Measurements from ENCODE around the gene CXCL11.
"Not testable (repeated sequence)": the region's sequence is repeated elsewhere in the genome, so short reads cannot be mapped to it uniquely, and the experiment has no call there.

CXCL11 gene

DNA sequence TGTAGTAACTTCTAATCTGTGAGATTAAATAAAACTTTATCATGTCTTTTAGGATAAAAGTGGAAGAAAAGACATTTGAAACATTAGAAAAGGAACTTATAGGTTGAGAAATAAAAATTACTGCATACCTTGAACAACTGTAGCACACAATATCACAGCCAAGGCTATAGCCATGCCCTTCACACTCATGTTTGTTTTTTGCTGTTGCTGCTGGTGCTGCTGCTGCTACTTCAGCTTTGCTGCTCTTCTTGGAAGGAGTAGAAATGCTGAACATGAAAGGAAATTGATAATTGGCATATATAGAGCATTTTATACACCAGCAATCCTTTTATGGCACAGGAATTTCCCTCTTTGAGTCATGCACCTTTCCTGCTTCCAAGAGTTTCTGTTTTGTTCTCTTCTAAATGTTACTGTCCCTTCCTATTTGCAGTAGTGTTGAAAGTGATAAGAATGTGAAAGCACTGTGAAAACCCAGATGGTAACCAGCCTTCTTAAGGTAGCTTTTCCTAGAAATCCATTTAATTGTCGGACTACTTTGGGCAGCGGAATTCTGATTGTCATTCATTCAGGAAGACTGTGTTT is at the start of gene CXCL11:
CXCL11 (minus strand) TSS at position 272 of the 582 bp plus-strand sequence; CDS start at position 189, 83 bp downstream.
- no peak for DNase-seq (ENCODE audit: low spot score)

DNA sequence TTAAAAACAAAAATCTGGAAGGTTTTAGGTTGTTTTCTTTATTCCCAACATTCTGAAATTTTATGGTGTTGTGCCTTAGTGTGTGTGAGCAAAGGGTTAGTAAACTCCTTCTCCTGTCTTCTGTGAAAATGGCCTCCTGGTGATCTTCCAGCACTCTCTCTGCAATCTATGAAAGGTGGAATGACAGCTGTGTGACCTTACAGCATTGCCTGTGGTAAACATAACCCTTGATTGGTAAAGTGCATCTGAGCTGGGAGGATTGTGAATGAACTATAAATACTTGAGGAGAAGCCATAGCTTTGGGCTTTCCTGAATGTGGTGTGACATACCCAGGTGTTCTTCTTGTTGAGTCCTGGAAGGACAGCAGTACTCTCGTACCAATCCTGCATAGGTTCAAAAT is 48.7 kb upstream of the CXCL11 start:
- no peak for DNase-seq (ENCODE audit: low spot score)

DNA sequence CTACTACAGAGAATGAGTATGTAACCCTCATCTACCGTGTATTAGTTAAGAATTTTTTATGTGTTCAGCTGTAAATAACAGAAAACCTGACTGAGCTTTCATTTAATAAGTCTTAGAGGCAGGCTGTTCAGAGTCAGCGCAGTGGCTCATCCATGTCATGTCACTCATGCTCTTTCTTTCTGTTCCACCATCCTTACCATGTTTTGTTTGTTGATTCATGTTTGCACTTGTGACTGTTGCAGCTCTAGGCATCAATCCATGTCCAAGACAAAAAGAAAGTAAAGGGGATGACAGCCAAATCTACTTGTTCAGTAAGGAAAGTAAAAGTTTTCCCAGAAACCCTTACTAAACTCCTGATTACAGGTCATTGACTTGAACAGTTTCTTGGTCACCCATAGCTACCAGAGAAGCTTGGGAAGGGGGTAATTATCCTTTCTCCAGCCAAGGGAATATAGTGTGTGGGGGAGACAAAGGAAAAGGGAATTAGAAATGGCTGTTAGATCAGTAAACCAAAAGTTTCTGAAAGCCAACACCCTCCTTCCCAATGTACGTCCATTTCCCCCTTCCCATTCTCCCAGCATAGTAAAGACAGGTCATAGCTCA is 47.6 kb upstream of the CXCL11 start:
- DNase-seq (ENCODE audit: low spot score), result no peak

DNA sequence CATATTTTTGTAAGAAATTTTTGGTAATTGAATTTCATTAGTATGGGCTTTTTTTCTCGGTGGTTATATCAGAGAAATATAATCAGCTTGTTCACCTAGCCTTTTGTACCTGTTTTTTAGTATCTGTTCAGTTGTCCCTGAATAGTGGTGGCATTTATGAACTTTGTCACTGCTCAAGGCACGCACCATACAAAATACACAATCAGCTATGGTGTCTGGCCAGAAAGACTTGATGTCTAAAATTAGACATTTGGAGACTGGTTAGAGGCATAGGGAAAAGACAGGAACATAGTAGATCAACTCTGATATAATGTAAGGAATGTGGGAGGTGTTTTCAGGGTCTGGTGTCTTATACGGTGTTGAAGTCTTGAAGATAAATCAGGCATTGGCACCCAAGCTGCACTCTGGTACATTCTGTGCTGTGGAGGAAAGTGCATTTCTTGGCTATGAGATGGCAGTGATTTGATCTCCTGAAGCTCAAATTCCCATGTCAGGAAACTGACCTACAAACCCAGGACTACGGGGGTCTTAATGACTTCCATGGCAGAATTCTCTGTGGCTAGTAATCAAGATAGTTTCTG is 42.3 kb upstream of the CXCL11 start:
- no peak for DNase-seq (ENCODE audit: low spot score)

GRCh38 chr4:76074993-76075600 is 39.2 kb upstream of the CXCL11 start:
- no peak for DNase-seq (ENCODE audit: low spot score)

GRCh38 chr4:76074468-76074867 is 38.6 kb upstream of the CXCL11 start, which contains the start of gene ART3:
ART3 (plus strand) TSS chr4:76074709; CDS start chr4:76075890, 1,181 bp downstream.
- DNase-seq (ENCODE audit: low spot score), result no peak

GRCh38 chr4:76072760-76073159 is 36.9 kb upstream of the CXCL11 start:
- no peak for DNase-seq (ENCODE audit: low spot score)

- peak; percentile 75 for DNase-seq (ENCODE audit: low spot score)
Observed at GRCh38 chr4:76067652-76068286, 31.9 kb upstream of the CXCL11 start.

GRCh38 chr4:76066546-76066945 is 30.7 kb upstream of the CXCL11 start:
- no peak for DNase-seq (ENCODE audit: low spot score)

DNA sequence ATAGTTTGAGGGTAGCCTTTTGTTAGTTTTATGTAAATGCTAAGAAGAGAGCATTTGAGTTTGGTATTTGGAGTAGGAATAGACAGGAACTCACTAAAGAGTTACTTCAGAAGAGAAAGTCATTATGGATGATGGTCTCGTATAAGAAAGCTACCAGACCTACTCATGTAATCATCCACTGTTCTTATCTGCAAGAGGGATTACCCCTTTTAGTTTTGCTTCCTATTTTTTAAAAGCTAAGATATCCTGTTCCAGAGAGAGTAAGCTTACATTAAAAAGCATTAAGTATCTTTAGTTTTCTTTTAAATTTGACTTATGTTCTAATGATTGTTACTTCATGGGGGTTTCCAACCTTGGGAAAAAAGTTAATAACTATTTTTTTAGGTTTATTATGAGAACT is 26.1 kb upstream of the CXCL11 start:
- no peak for DNase-seq (ENCODE audit: low spot score)

- no peak for DNase-seq (ENCODE audit: low spot score)
Observed at GRCh38 chr4:76061421-76061820, 25.6 kb upstream of the CXCL11 start.

DNA sequence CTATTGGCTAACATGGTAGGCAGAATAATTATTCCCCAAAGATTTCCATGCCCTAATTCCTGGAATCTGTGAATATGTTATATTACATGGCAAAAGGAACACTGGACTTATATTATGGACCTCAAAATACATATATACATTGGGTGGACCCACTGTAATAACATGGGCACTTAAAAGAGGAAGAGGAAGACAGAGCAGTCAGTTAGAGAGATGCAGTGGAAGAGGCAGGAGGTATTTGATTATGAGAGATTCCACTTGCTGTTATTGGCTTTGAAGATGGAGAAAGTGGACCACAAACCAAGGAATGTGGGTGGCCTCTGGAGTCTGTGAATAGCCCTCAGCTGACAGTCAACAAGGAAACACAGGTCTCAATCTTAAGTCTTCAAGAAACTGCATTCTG is 24.6 kb upstream of the CXCL11 start:
- no peak for DNase-seq (ENCODE audit: low spot score)

- no peak for DNase-seq (ENCODE audit: low spot score)
Observed at GRCh38 chr4:76059750-76060149, 23.9 kb upstream of the CXCL11 start.

- no peak for DNase-seq (ENCODE audit: low spot score)
Observed at GRCh38 chr4:76058888-76059426, 23.1 kb upstream of the CXCL11 start.

- no peak for DNase-seq (ENCODE audit: low spot score)
Observed at GRCh38 chr4:76058302-76058701, 22.4 kb upstream of the CXCL11 start.

DNA sequence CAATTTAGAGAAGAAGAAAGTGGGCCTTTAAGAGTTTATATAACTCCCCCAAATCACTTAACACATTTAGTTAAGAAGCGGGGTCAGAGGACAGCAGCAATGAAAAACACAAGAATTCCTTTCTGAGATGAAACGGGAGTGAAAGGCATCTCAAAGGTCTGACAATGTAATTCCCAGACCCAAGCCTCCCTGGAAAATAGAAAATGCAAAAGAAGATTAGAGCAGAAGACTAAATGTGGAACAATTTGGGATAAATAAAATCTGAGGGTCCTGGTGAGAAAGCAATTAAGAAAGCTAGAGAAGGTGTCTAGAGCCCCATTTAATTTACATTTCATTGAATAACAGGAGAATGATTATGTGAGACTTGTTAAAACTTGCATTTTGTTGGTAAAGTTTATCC is 19.6 kb upstream of the CXCL11 start:
- DNase-seq (ENCODE audit: low spot score), result no peak

DNA sequence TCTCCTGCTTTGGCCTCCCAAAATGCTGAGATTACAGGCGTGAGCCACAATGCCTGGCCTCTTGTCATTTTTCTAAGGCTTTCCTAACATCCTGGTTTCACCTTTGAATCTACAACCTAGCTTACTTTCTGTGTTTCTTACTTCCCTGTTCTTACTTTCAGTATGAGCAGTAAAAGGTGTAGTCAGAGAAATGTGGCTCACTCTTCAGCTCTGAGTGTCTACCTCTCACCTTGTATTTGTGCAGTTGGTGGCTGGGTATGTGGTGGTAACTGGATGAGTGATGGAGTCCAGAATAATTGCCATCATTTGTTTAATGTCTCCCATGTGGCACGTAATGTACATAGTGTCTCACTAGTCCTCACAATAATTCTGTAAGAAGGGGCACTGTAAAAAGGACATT is 19.1 kb upstream of the CXCL11 start:
- no peak for DNase-seq (ENCODE audit: low spot score)

- DNase-seq (ENCODE audit: low spot score), result no peak
Observed at GRCh38 chr4:76053730-76054129, 17.9 kb upstream of the CXCL11 start.

DNA sequence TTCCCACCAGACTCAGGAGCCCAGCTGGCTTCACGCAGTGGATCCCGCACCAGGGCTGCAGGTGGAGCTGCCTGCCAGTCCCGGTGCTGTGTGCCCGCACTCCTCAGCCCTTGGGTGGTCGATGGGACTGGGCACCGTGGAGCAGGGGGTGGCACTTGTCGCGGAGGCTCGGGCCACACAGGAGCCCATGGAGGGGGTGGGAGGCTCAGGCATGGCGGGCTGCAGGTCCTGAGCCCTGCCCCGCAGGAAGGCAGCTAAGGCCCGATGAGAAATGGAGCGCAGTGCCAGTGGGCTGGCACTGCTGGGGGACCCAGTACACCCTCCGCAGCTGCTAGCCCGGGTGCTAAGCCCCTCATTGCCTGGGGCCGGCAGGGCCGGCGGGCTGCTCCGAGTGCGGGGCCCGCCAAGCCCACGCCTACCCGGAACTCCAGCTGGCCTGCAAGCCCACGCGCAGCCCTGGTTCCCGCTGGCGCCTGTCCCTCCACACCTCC is 14.7 kb upstream of the CXCL11 start:
- DNase-seq (ENCODE audit: low spot score), result not testable (repeated sequence)

DNA sequence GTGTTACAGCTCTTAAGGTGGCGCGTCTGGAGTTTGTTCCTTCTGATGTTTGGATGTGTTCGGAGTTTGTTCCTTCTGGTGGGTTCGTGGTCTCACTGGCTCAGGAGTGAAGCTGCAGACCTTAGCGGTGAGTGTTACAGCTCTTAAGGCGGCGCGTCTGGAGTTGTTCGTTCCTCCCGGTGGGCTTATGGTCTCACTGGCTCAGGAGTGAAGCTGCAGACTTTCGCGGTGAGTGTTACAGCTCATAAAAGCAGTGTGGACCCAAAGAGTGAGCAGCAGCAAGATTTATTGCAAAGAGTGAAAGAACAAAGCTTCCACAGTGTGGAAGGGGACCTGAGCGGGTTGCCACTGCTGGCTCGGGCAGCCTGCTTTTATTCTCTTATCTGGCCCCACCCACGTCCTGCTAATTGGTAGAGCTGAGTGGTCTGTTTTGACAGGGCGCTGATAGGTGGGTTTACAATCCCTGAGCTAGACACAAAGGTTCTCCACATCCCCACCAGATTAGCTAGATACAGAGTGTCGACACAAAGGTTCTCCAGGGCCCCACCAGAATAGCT is 14.1 kb upstream of the CXCL11 start:
- DNase-seq (ENCODE audit: low spot score), result not testable (repeated sequence)

GRCh38 chr4:76044686-76045085 is 8.8 kb upstream of the CXCL11 start:
- DNase-seq (ENCODE audit: low spot score), result not testable (repeated sequence)

GRCh38 chr4:76043306-76043705 is 7.4 kb upstream of the CXCL11 start:
- not testable (repeated sequence) for DNase-seq (ENCODE audit: low spot score)

All from CD4-positive, alpha-beta T cell treated with Interleukin-2 at 100 ng/mL for 4 hours (primary cell).